Subcutaneous adipose tissue (tissue), 4 donors: ENCODE data around the gene FLRT2. TPM values are rescaled to one million over a fixed set of nuclear protein-coding genes. Genes with fewer than 3 reads are reported as not detected.

ENCODE experiments used
- CTCF ChIP-seq: fragments of 450-650 bp; IDR thresholded peaks from one replicate; pipeline ENCODE4 v1.5.1; 2016; ENCODE audit warnings: low read depth, mild to moderate bottlenecking, control low read depth, antibody characterized with exemption, moderate library complexity
- total RNA-seq, 4 donors: library from RNA; depleted of rRNA; stranded (reverse); fragments of >200 nt; gene quantifications; one replicate each; pipeline ENCODE4 v1.1.0, GENCODE V29; 2016

The FLRT2 gene
- total RNA-seq, 4 donors from 2014 or later, result 8.4 to 77.8 (median 19.1) TPM

- TF ChIP-seq CTCF, result no peak
Observed at GRCh38 chr14:85565862-85566296, 35.9 kb downstream of the FLRT2 start.

GRCh38 chr14:85566603-85567002 is 36.7 kb downstream of the FLRT2 start:
- no peak for TF ChIP-seq CTCF

- TF ChIP-seq CTCF, result no peak
Observed at GRCh38 chr14:85572011-85572410, 42.1 kb downstream of the FLRT2 start.

GRCh38 chr14:85572845-85573244 is 42.9 kb downstream of the FLRT2 start:
- TF ChIP-seq CTCF, result no peak

- no peak for TF ChIP-seq CTCF
Observed at GRCh38 chr14:85573406-85573805, 43.5 kb downstream of the FLRT2 start.

- TF ChIP-seq CTCF, result no peak
Observed at GRCh38 chr14:85574853-85575616, 45.1 kb downstream of the FLRT2 start.

GRCh38 chr14:85575617-85575898 is 45.6 kb downstream of the FLRT2 start:
- TF ChIP-seq CTCF, result no peak
